Panc1 (cell line): ENCODE measurements around the gene FILIP1L.

ENCODE experiments used
- TF ChIP-seq, protein P1 (sequence below): fragments of 450-650 bp; IDR thresholded peaks from 2 replicates; pipeline ENCODE4 v1.5.1; 2017; ENCODE audit warnings: mild to moderate bottlenecking
- TF ChIP-seq, protein P2 (sequence below), 2 experiments: IDR thresholded peaks; 2 replicates each; pipeline ENCODE4 v1.6.1; 2011 to 2012; ENCODE audit warnings: low read depth in 2 of 2, control low read depth in 1 of 2, low read length in 1 of 2, mild to moderate bottlenecking in 1 of 2, moderate library complexity in 1 of 2; ENCODE audit not compliant: insufficient read depth in 1 of 2

DNA sequence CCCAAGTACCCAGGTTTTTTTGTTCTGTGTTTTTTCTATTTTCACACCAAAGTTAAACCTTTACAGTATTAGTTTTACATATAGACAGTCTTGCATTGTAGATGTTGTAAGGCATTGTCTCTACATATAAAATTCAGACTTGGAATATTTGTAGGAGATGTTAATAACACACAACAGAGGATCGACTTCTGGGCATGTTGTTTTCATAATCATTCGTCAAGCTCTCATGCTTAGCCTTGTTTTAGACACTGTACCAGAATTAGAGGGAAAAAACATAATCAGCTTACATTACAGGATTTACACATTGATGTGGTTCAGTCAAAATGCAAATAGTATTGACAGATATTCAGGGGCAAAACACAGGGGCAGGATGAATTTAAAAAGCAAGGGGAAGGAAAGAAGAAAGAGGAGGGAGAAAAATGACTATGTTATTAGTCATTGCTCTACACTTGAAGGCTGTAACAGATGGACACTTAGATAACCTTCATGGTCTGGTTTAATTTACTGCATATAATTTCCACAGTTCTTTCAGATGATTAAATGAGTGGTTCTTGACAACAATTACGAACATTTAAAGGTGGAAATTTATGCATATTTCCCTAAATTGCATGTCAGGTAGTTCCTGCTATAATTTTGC, 289.2 kb downstream of the FILIP1L start:
- TF ChIP-seq, protein P1, sequence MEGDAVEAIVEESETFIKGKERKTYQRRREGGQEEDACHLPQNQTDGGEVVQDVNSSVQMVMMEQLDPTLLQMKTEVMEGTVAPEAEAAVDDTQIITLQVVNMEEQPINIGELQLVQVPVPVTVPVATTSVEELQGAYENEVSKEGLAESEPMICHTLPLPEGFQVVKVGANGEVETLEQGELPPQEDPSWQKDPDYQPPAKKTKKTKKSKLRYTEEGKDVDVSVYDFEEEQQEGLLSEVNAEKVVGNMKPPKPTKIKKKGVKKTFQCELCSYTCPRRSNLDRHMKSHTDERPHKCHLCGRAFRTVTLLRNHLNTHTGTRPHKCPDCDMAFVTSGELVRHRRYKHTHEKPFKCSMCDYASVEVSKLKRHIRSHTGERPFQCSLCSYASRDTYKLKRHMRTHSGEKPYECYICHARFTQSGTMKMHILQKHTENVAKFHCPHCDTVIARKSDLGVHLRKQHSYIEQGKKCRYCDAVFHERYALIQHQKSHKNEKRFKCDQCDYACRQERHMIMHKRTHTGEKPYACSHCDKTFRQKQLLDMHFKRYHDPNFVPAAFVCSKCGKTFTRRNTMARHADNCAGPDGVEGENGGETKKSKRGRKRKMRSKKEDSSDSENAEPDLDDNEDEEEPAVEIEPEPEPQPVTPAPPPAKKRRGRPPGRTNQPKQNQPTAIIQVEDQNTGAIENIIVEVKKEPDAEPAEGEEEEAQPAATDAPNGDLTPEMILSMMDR = no peak
- TF ChIP-seq, protein P2, sequence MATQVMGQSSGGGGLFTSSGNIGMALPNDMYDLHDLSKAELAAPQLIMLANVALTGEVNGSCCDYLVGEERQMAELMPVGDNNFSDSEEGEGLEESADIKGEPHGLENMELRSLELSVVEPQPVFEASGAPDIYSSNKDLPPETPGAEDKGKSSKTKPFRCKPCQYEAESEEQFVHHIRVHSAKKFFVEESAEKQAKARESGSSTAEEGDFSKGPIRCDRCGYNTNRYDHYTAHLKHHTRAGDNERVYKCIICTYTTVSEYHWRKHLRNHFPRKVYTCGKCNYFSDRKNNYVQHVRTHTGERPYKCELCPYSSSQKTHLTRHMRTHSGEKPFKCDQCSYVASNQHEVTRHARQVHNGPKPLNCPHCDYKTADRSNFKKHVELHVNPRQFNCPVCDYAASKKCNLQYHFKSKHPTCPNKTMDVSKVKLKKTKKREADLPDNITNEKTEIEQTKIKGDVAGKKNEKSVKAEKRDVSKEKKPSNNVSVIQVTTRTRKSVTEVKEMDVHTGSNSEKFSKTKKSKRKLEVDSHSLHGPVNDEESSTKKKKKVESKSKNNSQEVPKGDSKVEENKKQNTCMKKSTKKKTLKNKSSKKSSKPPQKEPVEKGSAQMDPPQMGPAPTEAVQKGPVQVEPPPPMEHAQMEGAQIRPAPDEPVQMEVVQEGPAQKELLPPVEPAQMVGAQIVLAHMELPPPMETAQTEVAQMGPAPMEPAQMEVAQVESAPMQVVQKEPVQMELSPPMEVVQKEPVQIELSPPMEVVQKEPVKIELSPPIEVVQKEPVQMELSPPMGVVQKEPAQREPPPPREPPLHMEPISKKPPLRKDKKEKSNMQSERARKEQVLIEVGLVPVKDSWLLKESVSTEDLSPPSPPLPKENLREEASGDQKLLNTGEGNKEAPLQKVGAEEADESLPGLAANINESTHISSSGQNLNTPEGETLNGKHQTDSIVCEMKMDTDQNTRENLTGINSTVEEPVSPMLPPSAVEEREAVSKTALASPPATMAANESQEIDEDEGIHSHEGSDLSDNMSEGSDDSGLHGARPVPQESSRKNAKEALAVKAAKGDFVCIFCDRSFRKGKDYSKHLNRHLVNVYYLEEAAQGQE (IDR thresholded peaks at IDR 0.05; ENCODE audit: insufficient read depth in 1 of 2, low read depth in 2 of 2, low read length in 1 of 2) = no peak
